SK-N-SH treated with all-trans-retinoic acid at 6 μM for 48 hours (cell line): Measurements from ENCODE around the gene NFXL1.

Experiments
- ATAC-seq: fragments of 200-7000 bp; cut with Tn5 transposase; 3 replicates; pipeline ENCODE4 v1.9.1; 2020; ENCODE audit warnings: mild to moderate bottlenecking, moderate library complexity
- ARNTL ChIP-seq: fragments of 450-650 bp; formaldehyde crosslinking; IDR thresholded peaks from 2 replicates; pipeline ENCODE4 v1.5.0; 2020; ENCODE audit warnings: low read depth, mild to moderate bottlenecking, moderate library complexity, borderline replicate concordance
- BACH2 ChIP-seq: fragments of 250-450 bp; sonication (Bioruptor Pico); IDR thresholded peaks from 2 replicates; pipeline ENCODE4 v1.9.0; 2021; ENCODE audit warnings: mild to moderate bottlenecking, borderline replicate concordance
- CREB5 ChIP-seq: fragments of 250-450 bp; sonication (Bioruptor Pico); IDR thresholded peaks from 2 replicates; pipeline ENCODE4 v1.5.1; 2020; ENCODE audit warnings: low read depth, mild to moderate bottlenecking, moderate library complexity
- CSDC2 ChIP-seq: fragments of 250-450 bp; sonication (Bioruptor Pico); IDR thresholded peaks from 2 replicates; pipeline ENCODE4 v1.5.0; 2020; ENCODE audit warnings: mild to moderate bottlenecking, moderate library complexity
- CSRNP3 ChIP-seq: fragments of 250-450 bp; sonication (Bioruptor Pico); IDR thresholded peaks from 2 replicates; pipeline ENCODE4 v1.5.1; 2021; ENCODE audit warnings: mild to moderate bottlenecking, moderate library complexity
- ESRRG ChIP-seq: fragments of 250-450 bp; sonication (Bioruptor Pico); IDR thresholded peaks from 2 replicates; pipeline ENCODE4 v1.6.1; 2021; ENCODE audit warnings: mild to moderate bottlenecking
- GLIS3 ChIP-seq: fragments of 250-450 bp; sonication (Bioruptor Pico); IDR thresholded peaks from 2 replicates; pipeline ENCODE4 v1.5.0; 2020; ENCODE audit warnings: mild to moderate bottlenecking, moderate library complexity
- ISL1 ChIP-seq: fragments of 250-450 bp; sonication (Bioruptor Pico); IDR thresholded peaks from 2 replicates; pipeline ENCODE4 v2.1.2; 2022; ENCODE audit warnings: mild to moderate bottlenecking, moderate library complexity
- OSR1 ChIP-seq: fragments of 250-450 bp; sonication (Bioruptor Pico); IDR thresholded peaks from 2 replicates; pipeline ENCODE4 v1.8.0; 2022; ENCODE audit warnings: moderate library complexity, mild to moderate bottlenecking, inconsistent platforms
- PATZ1 ChIP-seq: fragments of 250-450 bp; sonication (Bioruptor Pico); IDR thresholded peaks from 2 replicates; pipeline ENCODE4 v1.8.0; 2020; ENCODE audit warnings: mild to moderate bottlenecking, moderate library complexity, borderline replicate concordance
- POU6F1 ChIP-seq: fragments of 250-450 bp; sonication (Bioruptor Pico); IDR thresholded peaks from 2 replicates; pipeline ENCODE4 v1.8.0; 2021; ENCODE audit warnings: low read depth, mild to moderate bottlenecking, moderate library complexity, borderline replicate concordance
- PPARA ChIP-seq: fragments of 250-450 bp; sonication (Bioruptor Pico); IDR thresholded peaks from 2 replicates; pipeline ENCODE4 v1.5.0; 2020; ENCODE audit warnings: mild to moderate bottlenecking, borderline replicate concordance
- RARB ChIP-seq: fragments of 250-450 bp; sonication (Bioruptor Pico); IDR thresholded peaks from 2 replicates; pipeline ENCODE4 v1.8.0; 2021; ENCODE audit warnings: mild to moderate bottlenecking, moderate library complexity
- SNAI2 ChIP-seq: fragments of 250-450 bp; sonication (Bioruptor Pico); IDR thresholded peaks from 2 replicates; pipeline ENCODE4 v1.5.0; 2020; ENCODE audit warnings: mild to moderate bottlenecking, moderate library complexity
- TCF4 ChIP-seq: fragments of 250-450 bp; sonication (Bioruptor Pico); IDR thresholded peaks from 2 replicates; pipeline ENCODE4 v1.8.0; 2021; ENCODE audit warnings: mild to moderate bottlenecking, moderate library complexity, borderline replicate concordance
- TOX ChIP-seq: fragments of 250-450 bp; sonication (Bioruptor Pico); IDR thresholded peaks from 2 replicates; pipeline ENCODE4 v1.8.0; 2021; ENCODE audit warnings: mild to moderate bottlenecking, moderate library complexity, borderline replicate concordance
- TSHZ2 ChIP-seq: fragments of 250-450 bp; sonication (Bioruptor Pico); IDR thresholded peaks from 2 replicates; pipeline ENCODE4 v1.5.0; 2020; ENCODE audit warnings: mild to moderate bottlenecking, moderate library complexity
- ZC3H10 ChIP-seq: fragments of 250-450 bp; sonication (Bioruptor Pico); IDR thresholded peaks from 2 replicates; pipeline ENCODE4 v1.5.1; 2021; ENCODE audit warnings: mild to moderate bottlenecking, moderate library complexity
- ZFP3 ChIP-seq: fragments of 250-450 bp; sonication (Bioruptor Pico); IDR thresholded peaks from 2 replicates; pipeline ENCODE4 v1.5.0; 2020; ENCODE audit warnings: mild to moderate bottlenecking, moderate library complexity
- ZFP30 ChIP-seq: fragments of 450-650 bp; formaldehyde crosslinking; IDR thresholded peaks from 2 replicates; pipeline ENCODE4 v1.5.0; 2022; ENCODE audit warnings: mild to moderate bottlenecking, moderate library complexity
- ZNF565 ChIP-seq: fragments of 450-650 bp; formaldehyde crosslinking; conservative IDR thresholded peaks from 2 replicates; pipeline ENCODE4 v1.5.0; 2020; ENCODE audit warnings: low read depth, mild to moderate bottlenecking, moderate library complexity
- ZNF70 ChIP-seq: fragments of 450-650 bp; formaldehyde crosslinking; IDR thresholded peaks from 2 replicates; pipeline ENCODE4 v1.5.0; 2020; ENCODE audit warnings: mild to moderate bottlenecking, moderate library complexity
- ZNF8 ChIP-seq: fragments of 450-650 bp; formaldehyde crosslinking; IDR thresholded peaks from 2 replicates; pipeline ENCODE4 v1.5.0; 2020; ENCODE audit warnings: mild to moderate bottlenecking, moderate library complexity

Gene NFXL1

GRCh38 chr4:47914220-47914925, at the start of gene NFXL1:
Gene NFXL1, minus strand, starts transcription at chr4:47914583. Its CDS starts 380 bp downstream, at chr4:47914203.
- peak; percentile 99 for ATAC-seq
- TF ChIP-seq ESRRG (CRISPR knock-in tag): no peak
- no peak for TF ChIP-seq ZNF70 (CRISPR knock-in tag)
- no peak for TF ChIP-seq GLIS3 (CRISPR knock-in tag)
- TF ChIP-seq SNAI2 (CRISPR knock-in tag): no peak
- no peak for TF ChIP-seq BACH2 (CRISPR knock-in tag)
- no peak for TF ChIP-seq ISL1 (CRISPR knock-in tag)
- no peak for TF ChIP-seq ZNF565 (CRISPR knock-in tag)
- TF ChIP-seq CSDC2 (CRISPR knock-in tag): no peak
- no peak for TF ChIP-seq TCF4 (CRISPR knock-in tag)
- TF ChIP-seq RARB (CRISPR knock-in tag): no peak
- TF ChIP-seq ZNF8 (CRISPR knock-in tag): no peak
- TF ChIP-seq CSRNP3 (CRISPR knock-in tag): no peak
- TF ChIP-seq TSHZ2 (CRISPR knock-in tag): no peak
- TF ChIP-seq ARNTL (CRISPR knock-in tag): no peak
- no peak for TF ChIP-seq CREB5 (CRISPR knock-in tag)
- no peak for TF ChIP-seq TOX (CRISPR knock-in tag)
- TF ChIP-seq ZC3H10 (CRISPR knock-in tag): no peak
- TF ChIP-seq OSR1 (CRISPR knock-in tag): no peak
- TF ChIP-seq ZFP30: no peak
- no peak for TF ChIP-seq POU6F1

GRCh38 chr4:47954677-47955076, 40.3 kb upstream of the NFXL1 start:
- TF ChIP-seq TCF4 (CRISPR knock-in tag) (no peak), SNAI2 (CRISPR knock-in tag) (no peak), ZFP30 (no peak), OSR1 (CRISPR knock-in tag) (no peak)

GRCh38 chr4:47954245-47954644, 39.9 kb upstream of the NFXL1 start:
- no peak for ATAC-seq
- TF ChIP-seq OSR1 (CRISPR knock-in tag): no peak
- TF ChIP-seq ZFP30: no peak
- TF ChIP-seq ZFP3: no peak
- TF ChIP-seq TSHZ2 (CRISPR knock-in tag): no peak
- no peak for TF ChIP-seq PPARA (CRISPR knock-in tag)
- no peak for TF ChIP-seq TOX (CRISPR knock-in tag)
- no peak for TF ChIP-seq ZNF8 (CRISPR knock-in tag)
- TF ChIP-seq ZNF70 (CRISPR knock-in tag): no peak
- no peak for TF ChIP-seq PATZ1
- no peak for TF ChIP-seq BACH2 (CRISPR knock-in tag)
- TF ChIP-seq RARB (CRISPR knock-in tag): no peak
- TF ChIP-seq ISL1 (CRISPR knock-in tag): no peak
- no peak for TF ChIP-seq CSDC2 (CRISPR knock-in tag)
- TF ChIP-seq ZC3H10 (CRISPR knock-in tag): no peak
- TF ChIP-seq POU6F1: no peak

More at GRCh38 chr4:47954677-47955076, 40.3 kb upstream of the NFXL1 start:
- ATAC-seq: no peak
